EL (cell line): ENCODE results near the gene MID1.
A peak's percentile ranks its signal among the peaks of the same experiment; 100 is the strongest.
"Not testable (repeated sequence)": the region's sequence is repeated elsewhere in the genome, so short reads cannot be mapped to it uniquely, and the experiment has no call there.

ENCODE experiments used
- DNase-seq: peaks from one replicate; pipeline ENCODE4 v3.0.0-alpha.2; 2016

MID1 gene

DNA sequence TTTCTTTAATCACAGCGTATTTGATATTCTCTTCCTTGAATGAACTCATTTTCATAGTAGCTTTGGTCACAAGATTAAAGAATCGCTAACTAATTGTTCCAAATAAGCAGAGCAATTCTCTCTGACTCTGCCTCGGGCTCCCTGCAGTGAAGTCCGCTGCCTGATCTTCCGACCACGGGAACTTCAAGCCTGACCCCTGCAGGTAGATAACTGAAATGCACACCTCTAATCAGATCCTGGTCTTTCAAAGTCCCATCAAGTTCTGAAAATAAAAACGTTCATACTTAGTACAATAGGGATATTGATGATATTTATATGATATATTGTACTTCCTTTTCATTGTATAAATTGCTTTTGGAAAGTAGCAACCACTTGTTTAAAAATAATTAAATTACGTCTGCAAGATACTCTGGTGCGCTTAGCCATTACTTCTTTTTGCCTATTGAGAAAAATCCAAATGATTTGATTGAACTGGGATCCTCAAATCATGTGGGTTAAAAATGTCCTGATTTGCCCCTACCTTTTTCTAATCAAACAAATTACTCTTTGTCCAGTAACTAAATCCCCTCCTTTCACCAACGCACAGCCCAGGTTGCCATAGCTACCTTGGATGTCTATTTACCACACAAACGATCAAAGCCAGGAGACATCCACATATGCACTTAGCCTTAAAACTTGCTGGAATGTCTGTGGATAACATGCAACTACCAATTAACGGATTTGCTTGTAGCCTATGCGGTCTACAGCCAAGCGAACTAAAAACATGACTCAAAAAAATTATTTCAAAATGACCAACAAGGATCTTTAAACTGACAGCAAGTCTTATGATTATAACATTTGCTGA, 4.2 kb downstream of the MID1 start:
- DNase-seq = peak; percentile 61

- peak; percentile 64 for DNase-seq
These were observed 8.2 kb downstream of the MID1 start for GRCh38 chrX:10612215-10612614.

DNA sequence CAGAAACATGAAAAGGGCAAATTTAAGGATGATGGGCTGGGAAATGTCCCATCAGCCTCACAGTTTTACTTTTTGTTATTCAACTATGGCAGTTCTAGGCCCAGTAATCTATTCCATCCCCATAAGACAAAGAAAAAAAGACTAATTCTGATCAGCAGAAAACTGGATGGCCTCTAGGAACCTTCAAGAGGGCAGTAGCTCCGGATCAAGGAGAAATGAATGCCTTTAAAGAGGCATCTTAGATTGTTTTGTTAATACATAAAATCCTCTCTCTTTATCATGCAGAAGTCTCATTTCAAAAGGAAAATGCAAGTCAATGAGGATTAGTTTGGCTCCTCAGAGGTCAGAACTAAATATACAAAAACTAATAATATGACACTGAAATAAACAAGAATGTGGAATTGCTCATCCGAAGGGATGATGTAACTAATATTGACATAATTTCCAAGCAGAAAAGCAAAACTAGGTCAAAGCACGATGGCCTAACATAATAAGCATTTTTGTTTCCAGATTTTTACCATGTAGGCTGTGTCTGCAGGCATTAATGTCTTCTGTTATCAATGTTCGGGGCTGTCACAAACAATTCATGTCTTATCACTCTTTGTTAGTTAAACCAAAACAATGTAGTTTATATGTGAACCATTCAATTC, 8.8 kb downstream of the MID1 start:
- peak; percentile 24 for DNase-seq

DNA sequence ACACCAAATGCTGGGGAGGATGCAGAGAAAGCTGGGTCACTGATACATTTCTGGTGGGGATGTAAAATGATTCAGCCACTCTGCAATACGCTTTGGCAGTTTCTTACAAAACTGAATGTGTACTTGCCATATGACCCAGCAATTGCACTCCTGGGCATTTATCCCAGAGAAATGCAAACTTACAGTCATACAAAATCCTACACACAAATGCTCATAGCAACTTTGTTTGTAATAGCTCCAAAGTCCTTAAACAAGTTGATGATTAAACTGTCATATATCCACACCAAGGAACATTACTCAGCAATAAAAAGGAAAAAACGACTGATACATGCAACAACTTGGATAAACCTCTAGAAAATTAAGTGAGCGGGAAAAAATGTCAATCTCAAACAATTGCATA, 12.3 kb downstream of the MID1 start:
- DNase-seq = peak; percentile 52

DNA sequence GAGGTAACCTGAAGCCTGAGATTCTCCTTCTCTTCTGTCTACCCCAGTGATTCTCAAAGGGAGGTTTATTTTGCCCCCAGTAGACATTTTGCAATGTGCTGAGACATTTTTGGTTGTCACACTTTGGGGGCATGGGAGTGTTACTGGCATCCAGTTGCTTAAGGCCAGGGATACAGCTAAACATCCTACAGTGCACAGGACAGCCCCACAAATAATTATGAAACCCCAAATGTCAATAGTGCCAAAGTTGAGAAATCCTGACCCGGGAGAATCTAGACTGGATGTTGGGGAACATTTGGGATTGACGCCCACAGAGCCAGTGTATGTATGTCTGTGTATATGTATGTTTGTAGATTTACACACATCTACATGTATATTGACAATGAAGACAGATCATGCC, 13.2 kb downstream of the MID1 start:
- no peak for DNase-seq

DNA sequence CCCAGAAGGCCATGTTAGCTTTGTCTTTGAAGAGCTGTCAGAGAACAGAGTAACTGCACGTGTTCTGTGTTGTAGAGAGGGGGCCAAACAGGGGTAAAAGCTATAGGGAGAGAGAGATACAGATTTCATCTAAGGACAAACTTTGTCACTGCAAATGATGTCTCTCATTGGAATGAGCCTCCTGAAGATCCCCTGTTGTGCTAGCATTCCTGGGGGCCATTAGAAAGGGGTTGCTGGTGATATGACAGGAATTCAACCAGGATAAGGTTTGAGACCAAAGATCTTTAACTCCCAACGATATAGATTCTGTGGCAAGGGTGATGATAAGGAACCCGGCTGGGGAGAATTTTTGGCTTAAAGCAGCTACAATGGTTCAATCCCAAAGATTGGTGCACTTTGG, 16.8 kb downstream of the MID1 start:
- DNase-seq = no peak

- DNase-seq = no peak
These were observed 17.7 kb downstream of the MID1 start for GRCh38 chrX:10602646-10603045.

- DNase-seq = no peak
These were observed 19.9 kb downstream of the MID1 start for GRCh38 chrX:10600479-10600878.

DNA sequence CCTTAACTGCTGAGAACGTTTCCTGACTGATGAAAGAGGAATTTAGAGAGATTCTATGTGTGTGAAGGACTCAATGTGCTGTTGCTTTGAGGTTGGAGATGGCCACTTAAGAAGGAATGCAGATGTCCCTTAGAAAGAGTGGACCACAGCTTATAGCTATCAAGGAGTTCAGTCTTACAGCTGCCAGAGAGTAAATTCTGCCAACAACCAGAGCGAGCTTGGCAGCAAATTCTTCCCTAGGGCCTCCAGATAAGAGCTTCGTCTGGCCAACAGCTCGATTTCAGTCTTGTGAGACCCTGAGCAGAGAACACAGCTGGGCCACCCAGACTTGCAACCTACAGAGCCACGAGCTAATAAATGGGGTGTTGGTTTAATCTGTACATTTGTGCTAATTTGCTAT, 21.8 kb downstream of the MID1 start:
- no peak for DNase-seq

- peak; percentile 46 for DNase-seq
These were observed 22.5 kb downstream of the MID1 start for GRCh38 chrX:10597871-10598270.

DNA sequence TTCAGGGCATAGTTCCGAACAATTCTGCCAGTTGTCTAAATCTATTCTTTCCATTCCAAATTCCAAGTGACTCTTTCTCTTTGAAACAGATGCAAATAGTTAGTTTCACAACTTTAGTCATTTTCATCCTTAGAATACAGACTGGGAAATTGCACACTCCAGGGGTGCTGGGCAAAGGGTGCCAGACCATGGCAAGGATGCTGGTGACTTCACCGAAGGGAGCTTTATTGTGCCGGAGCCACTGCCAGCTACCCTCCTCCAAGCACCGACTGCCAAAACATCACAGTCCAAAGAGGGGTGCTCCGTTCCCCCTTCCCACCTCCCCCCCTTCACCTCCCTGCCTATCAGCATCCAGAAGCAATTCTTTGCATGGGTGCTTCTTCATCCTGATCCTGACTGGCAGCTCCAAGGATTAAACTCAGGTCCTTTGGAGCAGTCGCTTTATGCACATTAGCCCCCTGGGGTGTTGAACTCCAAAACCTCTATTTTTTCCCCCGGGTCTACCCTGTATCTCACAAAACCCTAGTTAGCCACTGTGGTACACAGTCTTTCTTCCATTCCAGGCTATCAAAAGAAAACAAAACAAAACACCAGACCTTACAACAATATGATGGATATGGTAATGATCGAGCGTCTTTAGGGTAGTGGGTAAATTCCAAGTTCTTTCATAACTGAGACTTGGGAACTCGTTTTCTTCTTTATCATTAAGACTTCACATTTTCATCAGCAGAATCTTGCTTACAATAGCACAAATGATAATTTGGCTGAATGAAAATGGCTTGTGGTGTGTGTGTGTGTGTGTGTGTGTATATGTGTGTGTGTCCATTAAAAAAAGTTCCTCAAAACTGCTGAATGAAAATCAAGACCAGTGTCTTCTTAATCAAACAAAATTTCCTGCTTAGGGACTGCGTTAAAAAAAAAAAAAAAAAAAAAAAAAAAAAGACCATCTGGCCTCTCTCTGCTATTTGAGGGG, 28.7 kb downstream of the MID1 start:
- DNase-seq = no peak

DNA sequence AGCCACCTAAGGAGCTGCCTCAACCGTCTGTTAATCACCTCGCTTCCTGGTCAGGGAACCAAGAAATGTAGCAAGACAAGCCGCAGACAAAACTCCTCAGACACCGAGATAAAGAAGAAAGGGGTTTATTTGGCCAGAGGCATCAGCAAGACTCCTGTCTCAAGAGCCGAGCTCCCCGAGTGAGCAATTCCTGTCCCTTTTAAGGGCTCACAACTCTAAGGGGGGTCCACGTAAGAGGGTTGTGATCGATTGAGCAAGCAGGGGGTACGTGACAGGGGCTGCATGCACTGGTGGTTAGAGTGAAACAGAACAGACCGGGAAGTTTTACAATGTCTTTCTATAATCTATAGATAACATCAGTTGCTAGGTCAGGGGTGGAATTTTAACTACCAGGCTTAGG, 30.6 kb downstream of the MID1 start:
- not testable (repeated sequence) for DNase-seq

DNA sequence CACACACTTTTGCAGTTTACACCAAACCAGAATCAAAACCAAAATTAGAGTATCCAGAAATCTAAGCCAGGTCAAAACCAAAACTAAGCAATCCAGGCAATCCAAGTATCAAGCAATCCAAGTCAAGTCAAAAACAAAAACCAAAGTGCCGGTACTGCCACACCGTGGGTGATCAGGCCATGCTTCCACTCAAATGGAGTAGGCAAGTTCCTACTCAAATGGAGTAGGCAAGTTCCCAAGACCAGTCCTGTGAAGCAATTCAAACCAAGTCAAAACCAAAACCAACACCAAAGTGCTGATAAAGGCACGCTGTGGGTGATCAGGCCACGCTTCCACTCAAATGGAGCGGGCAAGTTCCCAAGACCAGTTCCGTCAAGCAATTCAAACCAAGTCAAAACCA, 31.3 kb downstream of the MID1 start:
- DNase-seq = no peak

DNA sequence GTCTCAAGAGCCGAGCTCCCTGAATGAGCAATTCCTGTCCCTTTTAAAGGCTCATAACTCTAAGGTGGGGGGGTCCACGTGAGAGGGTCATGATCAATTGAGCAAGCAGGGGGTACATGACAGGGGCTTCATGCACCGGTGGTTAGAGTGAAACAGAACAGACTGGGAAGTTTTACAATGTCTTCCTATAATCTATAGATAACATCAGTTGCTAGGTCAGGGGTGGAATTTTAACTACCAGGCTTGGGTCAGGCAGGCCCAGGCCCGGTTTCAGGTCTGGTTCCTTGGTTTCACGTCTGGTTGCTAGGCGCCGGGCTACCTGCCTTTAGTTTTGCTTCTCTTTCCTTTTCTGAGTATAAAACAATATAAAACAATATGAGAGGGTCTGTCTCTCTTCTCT, 35.5 kb downstream of the MID1 start:
- not testable (repeated sequence) for DNase-seq

GRCh38 chrX:10582945-10583344, 37.4 kb downstream of the MID1 start:
- DNase-seq = peak; percentile 43

DNA sequence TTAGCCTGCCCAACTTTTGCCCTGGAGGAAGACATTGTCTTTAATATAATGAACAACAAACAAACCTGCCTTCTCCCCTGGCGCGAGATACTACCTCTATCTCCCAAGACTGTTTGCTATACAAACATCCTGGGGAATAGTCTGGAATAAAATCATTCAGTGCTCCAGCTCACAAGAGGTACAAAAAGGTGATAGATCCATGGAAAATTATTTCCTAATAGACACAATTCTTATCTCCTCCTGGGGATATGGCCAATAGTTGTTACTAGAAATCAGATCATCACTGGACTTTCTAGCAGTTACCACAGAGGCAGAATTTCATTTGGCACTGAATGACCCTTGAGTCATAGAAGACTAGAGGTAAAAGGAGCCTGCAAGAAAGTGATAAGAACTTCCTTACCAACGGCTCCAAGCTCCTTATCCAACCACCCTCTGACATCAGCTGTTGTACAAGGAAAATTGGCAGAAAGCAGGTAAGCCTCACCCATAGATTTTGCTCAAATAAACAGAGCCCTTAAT, 38.1 kb downstream of the MID1 start:
- peak; percentile 17 for DNase-seq

DNA sequence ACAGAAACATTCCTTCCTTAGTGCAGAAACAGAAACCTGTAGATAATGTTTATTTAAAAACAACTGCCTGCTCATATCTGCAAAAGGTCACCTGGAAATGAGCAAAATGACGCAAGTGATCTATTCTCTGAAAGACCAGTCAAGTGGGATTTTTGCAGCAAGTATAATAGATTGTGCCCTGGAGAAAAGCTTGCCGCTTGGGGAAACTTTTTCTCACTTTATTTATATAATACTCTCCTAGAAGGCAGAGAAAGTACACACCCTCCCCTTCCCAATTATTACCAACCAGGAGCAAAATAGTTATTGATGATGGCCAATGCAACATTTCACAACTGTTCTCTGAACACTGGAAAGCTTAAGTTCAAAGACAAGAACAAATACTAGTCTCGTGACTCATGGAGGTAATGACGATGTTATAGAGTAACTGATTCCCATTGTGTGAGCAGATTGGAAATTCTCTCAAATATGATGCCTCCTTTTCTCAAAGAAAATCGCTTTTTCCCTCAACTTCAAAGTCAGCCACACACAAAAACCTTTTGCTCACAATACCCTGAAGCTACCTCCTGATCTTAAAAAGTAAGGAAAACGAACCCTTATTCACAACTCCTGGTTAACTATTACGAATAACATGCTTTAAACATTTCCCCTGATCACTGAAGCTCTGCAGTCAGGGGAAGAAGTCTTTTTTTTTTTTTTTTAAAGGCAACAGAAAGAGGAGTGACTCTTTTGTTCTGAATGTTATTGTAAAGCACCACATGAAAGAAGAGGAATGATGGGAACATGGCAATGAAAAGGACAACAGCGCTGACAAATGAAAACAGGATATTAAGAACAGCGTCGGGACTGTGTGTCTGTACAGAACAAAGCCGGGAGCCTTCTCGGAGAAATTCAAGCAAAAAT, 41.0 kb downstream of the MID1 start:
- peak; percentile 60 for DNase-seq

GRCh38 chrX:10578527-10578926, 41.9 kb downstream of the MID1 start:
- no peak for DNase-seq

GRCh38 chrX:10577853-10578252, 42.5 kb downstream of the MID1 start:
- DNase-seq = no peak

- no peak for DNase-seq
These were observed 43.5 kb downstream of the MID1 start for GRCh38 chrX:10576777-10577447.

DNA sequence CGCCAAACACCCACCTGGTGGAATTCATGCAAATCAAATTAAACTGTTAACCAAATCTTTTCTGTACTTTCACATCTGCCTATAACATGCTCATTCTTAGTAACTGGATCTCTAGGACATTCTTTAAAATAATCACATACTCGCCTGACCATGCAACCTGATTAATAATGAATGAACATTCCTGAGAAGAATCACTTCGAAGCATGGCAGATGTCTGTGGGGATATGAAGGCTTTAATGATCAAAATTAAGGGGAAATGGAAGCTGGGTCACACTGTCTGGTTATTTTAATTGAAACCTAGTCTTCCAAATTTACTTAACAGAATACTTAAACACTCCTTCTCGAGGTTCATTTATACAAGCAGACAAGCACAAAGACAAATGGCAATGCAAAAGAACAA, 44.2 kb downstream of the MID1 start:
- DNase-seq = no peak
